Measurements from ENCODE around the gene RBM3.
A peak's percentile ranks its signal among the peaks of the same experiment; 100 is the strongest.
"Not testable (repeated sequence)": the region's sequence is repeated elsewhere in the genome, so short reads cannot be mapped to it uniquely, and the experiment has no call there.

Gene RBM3

GRCh38 chrX:48574270-48575266 is at the start of gene RBM3:
Gene RBM3 (plus strand): TSS chrX:48574484. CDS start chrX:48575181, 697 bp downstream.
- DNase-seq: peak; percentile 94

GRCh38 chrX:48525853-48526252 is 48.4 kb upstream of the RBM3 start:
- not testable (repeated sequence) for DNase-seq

- DNase-seq: no peak
Measured at GRCh38 chrX:48530736-48531135, 43.5 kb upstream of the RBM3 start.

DNA sequence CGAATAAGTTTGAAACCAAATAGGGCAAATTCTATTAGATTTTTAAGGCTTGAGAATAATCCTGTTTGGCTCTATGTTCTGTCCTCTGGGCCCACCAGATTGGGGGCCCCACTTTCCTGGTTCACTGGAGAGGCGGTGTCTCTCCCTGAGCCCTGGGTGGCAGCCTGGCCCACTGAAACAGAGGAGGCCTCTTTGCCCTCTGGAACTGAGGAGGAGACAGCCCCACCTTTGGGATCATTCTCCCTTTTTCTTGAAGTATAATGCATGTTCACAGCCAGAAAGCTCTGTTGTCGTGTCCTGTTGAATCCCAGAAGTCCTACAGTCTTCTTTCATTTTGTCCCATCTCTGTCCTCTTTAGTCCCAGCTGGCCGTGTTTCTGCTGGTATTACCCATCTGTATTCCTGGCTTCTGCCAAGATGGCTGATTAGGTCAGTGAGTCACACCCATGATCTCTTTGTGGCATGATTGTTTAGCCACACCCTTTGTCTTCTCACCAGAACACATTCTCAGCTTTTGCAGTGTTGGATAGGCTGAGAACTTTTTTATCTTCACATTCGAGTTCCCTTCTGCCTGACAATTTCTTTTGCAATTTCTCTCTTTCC is 42.8 kb upstream of the RBM3 start:
- no peak for DNase-seq

DNA sequence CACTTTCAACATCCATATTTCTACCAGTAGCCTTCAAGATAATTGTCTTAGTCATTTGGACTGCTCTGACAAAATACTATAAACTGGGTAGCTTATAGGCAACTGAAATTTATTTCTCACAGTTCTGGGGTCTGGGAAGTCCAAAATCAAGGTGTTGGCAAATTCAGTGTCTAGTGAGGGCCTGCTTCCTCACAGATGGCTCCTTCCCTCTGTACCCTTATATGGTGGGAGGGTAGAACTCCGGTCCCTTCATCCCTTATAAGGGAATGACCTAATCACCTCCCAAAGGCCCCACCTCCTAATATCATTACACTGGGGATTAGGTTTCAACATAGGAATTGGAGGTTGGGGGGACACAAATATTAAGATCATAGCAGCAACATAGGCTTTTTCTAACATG is 42.1 kb upstream of the RBM3 start:
- no peak for DNase-seq

DNA sequence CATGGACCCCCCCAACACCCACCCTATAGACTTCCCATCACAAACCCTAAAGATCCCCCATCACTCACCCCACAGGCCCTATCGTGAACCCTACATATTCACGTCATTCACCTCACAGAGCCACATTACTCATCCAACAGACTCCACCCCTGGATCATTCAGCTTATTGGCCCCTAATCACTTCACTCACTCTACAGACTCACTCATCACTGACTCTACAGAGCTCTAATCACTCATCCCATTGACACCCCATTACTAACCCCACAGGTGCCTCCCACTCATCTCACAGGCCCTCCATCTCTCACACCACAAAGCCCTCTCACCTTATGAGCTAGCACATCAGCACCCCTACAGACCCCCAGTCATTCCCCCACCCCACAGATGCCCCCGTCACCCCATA is 41.1 kb upstream of the RBM3 start:
- DNase-seq: no peak

- DNase-seq: no peak
Measured at GRCh38 chrX:48538641-48539344, 35.5 kb upstream of the RBM3 start.

GRCh38 chrX:48539345-48540027 is 34.8 kb upstream of the RBM3 start, which contains the start of gene TBC1D25:
Gene TBC1D25 (plus strand): TSS chrX:48539714. CDS start chrX:48539798, 84 bp downstream.
- peak; percentile 98 for DNase-seq

DNA sequence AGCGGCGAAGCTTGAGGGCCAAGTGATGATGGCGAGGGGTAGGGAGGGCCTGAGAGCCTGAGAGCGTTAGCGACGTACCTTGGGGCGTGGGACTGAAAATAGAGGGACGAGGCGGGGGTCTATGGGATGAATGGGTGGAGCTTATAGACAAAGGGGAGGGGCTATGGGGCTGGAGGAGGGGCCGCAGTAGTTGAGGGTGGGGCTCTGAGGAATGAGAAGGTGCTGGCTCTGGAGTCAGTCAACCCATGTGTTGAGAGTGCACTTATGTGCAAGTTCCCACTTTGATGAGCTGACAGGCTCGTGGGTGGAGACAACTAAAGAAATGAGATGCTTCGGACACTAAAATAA is 34.3 kb upstream of the RBM3 start:
- DNase-seq: peak; percentile 65

DNA sequence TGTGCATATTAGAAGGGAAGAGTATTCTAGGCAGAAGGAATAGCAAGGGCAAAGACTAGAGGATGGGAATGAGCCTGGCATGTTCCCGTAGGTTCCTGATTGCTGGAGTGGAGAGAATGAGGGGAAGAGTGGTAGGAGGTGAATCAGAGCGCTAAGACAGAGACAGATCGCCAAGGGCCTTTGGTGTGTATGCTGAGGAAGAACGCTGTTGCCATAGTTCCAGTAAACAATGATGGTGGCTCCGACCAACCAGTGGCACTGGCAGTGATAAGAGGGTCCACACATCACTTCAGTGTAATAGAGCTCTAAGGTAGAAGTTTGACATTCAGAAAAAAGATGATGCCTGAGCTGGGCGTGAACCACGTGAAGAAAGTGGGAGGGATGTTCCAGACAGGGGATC is 33.8 kb upstream of the RBM3 start:
- DNase-seq: no peak

- no peak for DNase-seq
Measured at GRCh38 chrX:48541140-48541814, 33.0 kb upstream of the RBM3 start.

- DNase-seq: no peak
Measured at GRCh38 chrX:48548871-48549270, 25.4 kb upstream of the RBM3 start.

DNA sequence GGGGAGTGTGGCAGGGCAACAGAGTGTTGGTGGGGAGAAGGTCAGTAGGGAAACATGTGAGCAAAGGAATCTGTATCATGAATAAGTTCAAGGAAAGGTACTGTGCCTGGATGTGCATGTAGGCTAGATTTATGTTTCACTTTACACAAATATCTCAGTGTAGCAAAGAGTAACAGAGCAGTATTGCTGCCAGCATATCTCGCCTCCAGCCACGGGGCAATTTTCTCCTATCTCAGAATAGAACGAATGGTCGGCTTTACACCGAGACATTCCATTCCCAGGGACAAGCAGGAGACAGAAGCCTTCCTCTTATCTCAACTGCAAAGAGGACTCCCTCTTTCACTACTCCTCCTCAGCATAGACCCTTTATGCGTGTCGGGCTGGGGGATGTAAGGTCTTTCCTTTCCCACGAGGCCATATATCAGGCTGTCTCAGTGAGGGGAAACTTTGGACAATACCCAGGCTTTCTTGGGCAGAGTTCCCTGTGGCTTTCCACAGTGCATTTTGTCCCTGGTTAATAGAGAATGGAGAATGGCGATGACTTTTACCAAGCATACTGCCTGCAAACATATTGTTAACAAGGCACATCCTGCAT is 18.5 kb upstream of the RBM3 start:
- not testable (repeated sequence) for DNase-seq

DNA sequence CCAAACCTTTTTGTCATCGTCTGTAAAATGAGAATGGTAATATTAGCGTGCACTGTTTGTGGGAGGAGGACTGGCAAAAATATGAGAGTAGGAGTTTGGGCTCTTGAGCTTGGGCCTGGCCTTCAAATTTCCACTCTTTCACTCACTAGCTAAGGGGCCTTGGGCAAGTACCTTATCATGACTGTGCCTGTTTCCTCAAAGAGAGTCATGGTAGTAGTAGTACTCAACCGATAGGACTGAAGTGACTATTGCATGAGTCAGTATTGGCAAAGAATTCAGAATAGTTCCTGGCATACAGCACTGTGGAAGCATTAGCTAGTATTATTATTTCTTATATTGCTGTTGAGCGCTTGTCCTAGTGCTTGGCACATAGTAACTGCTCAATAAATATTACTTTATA is 16.0 kb upstream of the RBM3 start:
- no peak for DNase-seq

- DNase-seq: no peak
Measured at GRCh38 chrX:48559636-48560035, 14.6 kb upstream of the RBM3 start.

- no peak for DNase-seq
Measured at GRCh38 chrX:48560056-48560455, 14.2 kb upstream of the RBM3 start.

DNA sequence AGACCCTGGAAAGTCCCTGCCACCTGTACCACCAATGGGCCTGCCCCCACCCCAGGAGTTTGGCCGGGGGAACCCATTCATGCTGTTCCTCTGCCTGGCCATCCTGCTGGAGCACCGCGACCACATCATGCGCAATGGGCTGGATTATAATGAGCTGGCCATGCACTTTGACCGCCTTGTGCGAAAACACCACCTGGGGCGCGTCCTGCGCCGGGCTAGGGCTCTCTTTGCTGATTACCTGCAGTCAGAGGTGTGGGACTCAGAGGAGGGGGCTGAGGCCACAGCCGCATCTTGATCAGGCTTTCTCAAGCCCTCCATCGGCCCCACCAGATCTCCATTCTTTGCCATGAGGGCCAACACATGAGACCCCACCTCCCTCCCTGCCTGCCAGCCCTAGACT is 13.6 kb upstream of the RBM3 start:
- DNase-seq: no peak

DNA sequence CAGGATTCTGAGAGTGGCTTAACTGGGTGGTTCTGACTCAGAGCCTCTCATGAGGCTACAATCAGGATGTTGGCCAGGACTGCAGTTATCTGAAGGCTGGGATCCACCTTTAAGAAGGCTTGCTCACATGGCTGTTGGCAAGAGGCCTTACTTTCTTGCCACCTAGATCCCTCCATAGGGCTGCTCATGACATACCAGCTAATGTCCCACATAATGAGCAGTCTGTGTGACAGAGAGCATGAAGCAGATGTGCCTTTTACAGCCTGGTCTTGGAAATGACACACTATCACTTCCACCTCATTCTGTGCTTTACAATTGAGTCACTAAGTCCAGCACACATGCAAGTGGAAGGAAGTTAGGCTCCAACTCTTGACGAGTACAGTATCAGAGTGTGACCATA is 4.3 kb upstream of the RBM3 start:
- peak; percentile 24 for DNase-seq

GRCh38 chrX:48573690-48574269 is 504 bp upstream of the RBM3 start:
- peak; percentile 16 for DNase-seq

DNA sequence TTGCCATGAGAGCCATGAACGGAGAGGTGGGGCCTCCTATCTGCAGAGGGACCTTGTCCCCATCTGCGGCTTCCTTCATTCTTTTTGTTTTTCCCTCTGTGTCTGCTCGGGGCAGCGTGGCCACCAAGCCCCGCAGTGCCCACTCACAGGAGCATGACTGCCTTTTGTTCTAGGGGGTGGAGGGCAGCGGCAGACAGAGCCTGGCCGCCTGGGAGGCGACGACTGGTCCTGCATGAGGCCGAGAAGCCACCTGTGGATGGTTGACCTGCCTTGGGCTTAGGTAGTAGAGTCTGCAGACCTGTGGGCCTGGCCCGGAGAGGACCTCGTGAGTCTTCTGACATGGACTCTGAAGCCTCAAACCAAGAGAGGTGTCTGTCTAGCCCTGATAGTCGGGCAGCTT is 1.4 kb downstream of the RBM3 start:
- no peak for DNase-seq

DNA sequence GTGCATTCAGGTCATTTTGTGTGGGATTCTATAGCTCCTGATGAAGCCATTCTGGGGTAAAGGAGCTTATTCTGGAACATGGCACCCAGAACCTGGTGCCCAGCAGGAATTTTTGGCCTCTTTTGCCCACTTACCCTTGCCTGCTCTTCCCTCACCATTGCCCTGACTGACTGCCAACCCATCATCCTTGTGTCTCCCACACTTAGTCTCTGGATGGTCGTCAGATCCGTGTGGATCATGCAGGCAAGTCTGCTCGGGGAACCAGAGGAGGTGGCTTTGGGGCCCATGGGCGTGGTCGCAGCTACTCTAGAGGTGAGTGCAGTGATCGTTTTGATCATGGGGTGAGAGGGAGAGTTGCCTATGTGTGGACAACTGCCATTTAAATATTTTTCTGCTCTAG is 1.8 kb downstream of the RBM3 start:
- no peak for DNase-seq
